Measurements from ENCODE around the gene ANKRD50. TPM values are rescaled to one million over a fixed set of nuclear protein-coding genes. Genes with fewer than 3 reads are reported as not detected.

ANKRD50 gene
- total RNA-seq, 2 experiments from 2014 or later: 0.27 to 0.36 TPM

- ChIA-PET POLR2A (no interaction called here), CTCF (no interaction called here)
- DNase-seq: no peak
- Histone ChIP-seq H3K4me1 (ENCODE audit: insufficient read depth, low read length) (no peaks in the 10 kb centered on the region), H3K27ac (ENCODE audit: low read depth in 1 of 2, low read length in 2 of 2) (no peak overlapping the region), H3K27me3 (ENCODE audit: control insufficient read depth in 1 of 2, insufficient read depth in 2 of 2, low read length in 2 of 2) (no peaks in the 10 kb centered on the region), H3K36me3 (ENCODE audit: insufficient read depth, low read length) (no peaks in the 10 kb centered on the region), H3K9me3 (ENCODE audit: control insufficient read depth in 1 of 2, insufficient read depth in 1 of 2, low read length in 2 of 2) (no peaks in the 10 kb centered on the region), H3K4me3 (ENCODE audit: low read length) (no peak overlapping the region)
- Mint-ChIP-seq H3K27me3 (no peaks in the 10 kb centered on the region), H3K4me3 (no peak overlapping the region), H3K4me1 (ENCODE audit: low read depth) (no peaks in the 10 kb centered on the region), H3K9me3 (no peaks in the 10 kb centered on the region), H3K36me3 (ENCODE audit: low read depth) (no peaks in the 10 kb centered on the region), H3K27ac (no peak overlapping the region)
- intact Hi-C loops (cut with DNase I, micrococcal nuclease): no loop called here
- no peak for TF ChIP-seq CTCF (IDR thresholded peaks at IDR 0.05)
- ATAC-seq (ENCODE audit: poor library complexity): no peak
These were observed 26.5 kb upstream of the ANKRD50 start for GRCh38 chr4:124738994-124739393.

- Histone ChIP-seq H3K27me3 (ENCODE audit: control insufficient read depth in 1 of 2, insufficient read depth in 2 of 2, low read length in 2 of 2) (no peaks in the 10 kb centered on the region), H3K9me3 (ENCODE audit: control insufficient read depth in 1 of 2, insufficient read depth in 1 of 2, low read length in 2 of 2) (no peaks in the 10 kb centered on the region), H3K4me1 (ENCODE audit: insufficient read depth, low read length) (no peaks in the 10 kb centered on the region), H3K36me3 (ENCODE audit: insufficient read depth, low read length) (no peaks in the 10 kb centered on the region), H3K27ac (ENCODE audit: low read depth in 1 of 2, low read length in 2 of 2) (no peak overlapping the region), H3K4me3 (ENCODE audit: low read length) (no peak overlapping the region)
- Mint-ChIP-seq H3K4me3 (no peak overlapping the region), H3K36me3 (ENCODE audit: low read depth) (no peaks in the 10 kb centered on the region), H3K4me1 (ENCODE audit: low read depth) (no peaks in the 10 kb centered on the region), H3K27ac (no peak overlapping the region), H3K27me3 (no peaks in the 10 kb centered on the region), H3K9me3 (no peaks in the 10 kb centered on the region)
- TF ChIP-seq CTCF (IDR thresholded peaks at IDR 0.05): no peak
- ChIA-PET CTCF (no interaction called here), POLR2A (no interaction called here)
- intact Hi-C loops (cut with DNase I, micrococcal nuclease): no loop called here
- ATAC-seq (ENCODE audit: poor library complexity): no peak
- DNase-seq: no peak
These were observed 25.1 kb upstream of the ANKRD50 start for GRCh38 chr4:124737619-124738018.

- Mint-ChIP-seq H3K4me3 (no peak overlapping the region), H3K27me3 (peaks cover 4% of the 10 kb centered on the region), H3K36me3 (ENCODE audit: low read depth) (no peaks in the 10 kb centered on the region), H3K9me3 (no peaks in the 10 kb centered on the region), H3K27ac (no peak overlapping the region), H3K4me1 (ENCODE audit: low read depth) (no peaks in the 10 kb centered on the region)
- intact Hi-C loops (cut with DNase I, micrococcal nuclease): no loop called here
- no peak for TF ChIP-seq CTCF (IDR thresholded peaks at IDR 0.05)
- H3K9me3 ChIP-seq (ENCODE audit: control insufficient read depth in 1 of 2, insufficient read depth in 1 of 2, low read length in 2 of 2): no peaks in the 10 kb centered on the region
- no peaks in the 10 kb centered on the region for H3K4me1 ChIP-seq (ENCODE audit: insufficient read depth, low read length)
- no peaks in the 10 kb centered on the region for H3K36me3 ChIP-seq (ENCODE audit: insufficient read depth, low read length)
- ChIA-PET POLR2A (no interaction called here), CTCF (no interaction called here)
- no peak for DNase-seq
- no peak for ATAC-seq (ENCODE audit: poor library complexity)
- H3K4me3 ChIP-seq (ENCODE audit: low read length): no peak overlapping the region
- no peak overlapping the region for H3K27ac ChIP-seq (ENCODE audit: low read depth in 1 of 2, low read length in 2 of 2)
- H3K27me3 ChIP-seq (ENCODE audit: control insufficient read depth in 1 of 2, insufficient read depth in 2 of 2, low read length in 2 of 2): no peaks in the 10 kb centered on the region
These were observed 24.0 kb upstream of the ANKRD50 start for GRCh38 chr4:124736526-124736925.

All from CD4-positive, alpha-beta T cell (primary cell).